SK-N-SH (cell line): ENCODE measurements around the gene SMYD2. TPM values are rescaled to one million over a fixed set of nuclear protein-coding genes. Genes with fewer than 3 reads are reported as not detected.

ENCODE experiments used
- CTCF ChIA-PET: fragments of 300-600, 350-600 bp; formaldehyde crosslinking; extraction: SDS; loops from one replicate; lab custom pipeline; 2021; lab: Yijun Ruan, JAX
- POLR2A ChIA-PET: fragments of 350-600 bp; sonication (Branson Sonifier 250); formaldehyde crosslinking; extraction: SDS; loops from one replicate; lab custom pipeline; 2020; ENCODE audit warnings: antibody characterized with exemption, inconsistent platforms; lab: Yijun Ruan, JAX
- DNase-seq: peaks from one replicate; pipeline ENCODE4 v3.0.0; 2012
- H2AFZ ChIP-seq: fragments of 200-600 bp; sonication (generic); 2 replicates; pipeline ENCODE4 v1.8.1; 2016; ENCODE audit warnings: antibody characterized with exemption, mild to moderate bottlenecking, low read depth
- H3F3A ChIP-seq: fragments of 200-600 bp; sonication (generic); replicated peaks from 2 replicates; pipeline ENCODE3; 2016; ENCODE audit warnings: antibody characterized with exemption, mild to moderate bottlenecking; ENCODE audit not compliant: insufficient read depth
- H3K27ac ChIP-seq, 2 experiments: fragments of 200-500 bp in 1 of 2; fragments of 200-600 bp in 1 of 2; sonication (Bioruptor generic) in 1 of 2; sonication (generic), shearing (Covaris generic) in 1 of 2; 2 replicates each; pipeline versions ENCODE4 v1.5.1 to v1.6.1; 2014 to 2016; ENCODE audit warnings: low read depth in 2 of 2, inconsistent platforms in 1 of 2, low read length in 1 of 2, mild to moderate bottlenecking in 1 of 2, mixed read lengths in 1 of 2
- H3K27me3 ChIP-seq: fragments of 200-600 bp; sonication (generic), shearing (Covaris generic); 2 replicates; pipeline ENCODE4 v1.6.1; 2016; ENCODE audit warnings: mixed run types; ENCODE audit not compliant: insufficient read depth
- H3K36me3 ChIP-seq, 2 experiments: fragments of 200-500 bp in 1 of 2; fragments of 200-600 bp in 1 of 2; sonication (Bioruptor generic) in 1 of 2; sonication (generic) in 1 of 2; replicated peaks in 1 of 2; 2 replicates each; pipeline versions ENCODE3 to v1.5.1; 2014 to 2016; ENCODE audit warnings: low read length in 1 of 2, mild to moderate bottlenecking in 1 of 2; ENCODE audit not compliant: insufficient read depth in 2 of 2, control insufficient read depth in 1 of 2
- H3K4me1 ChIP-seq, 2 experiments: fragments of 200-500 bp in 1 of 2; fragments of 200-600 bp in 1 of 2; sonication (Bioruptor generic) in 1 of 2; sonication (generic), shearing (Covaris generic) in 1 of 2; 2 replicates each; pipeline versions ENCODE4 v1.5.1 to v1.6.1; 2014 to 2016; ENCODE audit warnings: low read depth in 1 of 2, low read length in 1 of 2, mixed run types in 1 of 2; ENCODE audit not compliant: insufficient read depth in 2 of 2, control insufficient read depth in 1 of 2
- H3K4me2 ChIP-seq: fragments of 200-600 bp; sonication (generic), shearing (Covaris generic); 2 replicates; pipeline ENCODE4 v1.6.1; 2017; ENCODE audit warnings: mixed run types
- H3K4me3 ChIP-seq, 2 experiments: fragments of 200-500 bp in 1 of 2; fragments of 200-600 bp in 1 of 2; sonication (Bioruptor generic) in 1 of 2; sonication (generic), shearing (Covaris generic) in 1 of 2; 2 replicates each; pipeline versions ENCODE4 v1.5.1 to v1.8.1; 2014 to 2016; ENCODE audit warnings: low read depth in 2 of 2, inconsistent platforms in 1 of 2, low read length in 1 of 2, mild to moderate bottlenecking in 1 of 2, mixed read lengths in 1 of 2, moderate library complexity in 1 of 2
- H3K79me2 ChIP-seq: fragments of 200-600 bp; sonication (generic); 2 replicates; pipeline ENCODE4 v1.8.1; 2017; ENCODE audit warnings: mild to moderate bottlenecking; ENCODE audit not compliant: insufficient read depth
- H3K9ac ChIP-seq: fragments of 200-600 bp; sonication (generic); 2 replicates; pipeline ENCODE4 v1.6.1; 2017; ENCODE audit warnings: mixed run types
- H3K9me2 ChIP-seq: fragments of 200-600 bp; sonication (generic); 2 replicates; pipeline ENCODE4 v1.6.1; 2017; ENCODE audit warnings: mixed run types
- H3K9me3 ChIP-seq: fragments of 200-600 bp; sonication (generic); 2 replicates; pipeline ENCODE4 v1.6.1; 2017; ENCODE audit warnings: mixed run types, mild to moderate bottlenecking, moderate library complexity
- H4K20me1 ChIP-seq: fragments of 200-600 bp; sonication (generic); 2 replicates; pipeline ENCODE4 v1.6.1; 2017; ENCODE audit warnings: mild to moderate bottlenecking, mixed run types; ENCODE audit not compliant: insufficient read depth
- FOXM1 ChIP-seq: IDR thresholded peaks from 2 replicates; pipeline ENCODE4 v1.4.0; 2012; ENCODE audit warnings: low read depth, mild to moderate bottlenecking
- IRF3 ChIP-seq: fragments of 150-350 bp; IDR thresholded peaks from 2 replicates; pipeline ENCODE4 v1.6.1; 2016; ENCODE audit warnings: mild to moderate bottlenecking, low read depth, low read length
- MAX ChIP-seq: IDR thresholded peaks from 2 replicates; pipeline ENCODE4 v1.4.0; 2012; ENCODE audit warnings: low read depth
- RXRA ChIP-seq: IDR thresholded peaks from 2 replicates; pipeline ENCODE4 v1.4.0; 2012; ENCODE audit warnings: low read depth, mild to moderate bottlenecking, borderline replicate concordance
- SIN3A ChIP-seq: IDR thresholded peaks from 2 replicates; pipeline ENCODE4 v1.6.1; 2012; ENCODE audit warnings: low read depth, mild to moderate bottlenecking, low read length, moderate library complexity, borderline replicate concordance
- WGBS: methylation state at CpG from one replicate; pipeline ENCODE4 v1.1.6; 2017; ENCODE audit warnings: low lambda C conversion rate; 5-methylcytosine and 5-hydroxymethylcytosine counted together
- polyA plus RNA-seq, 3 experiments: library from polyadenylated mRNA; depleted of rRNA; stranded (reverse); fragments of >200 nt; gene quantifications; 2 replicates each; pipeline ENCODE4 v1.2.3, GENCODE V29; 2012
- TF ChIP-seq, protein P1 (sequence below): IDR thresholded peaks from 2 replicates; pipeline ENCODE4; 2012

The SMYD2 gene
- polyA plus RNA-seq, 1 of the 3 experiments (the other 2 are of a cell fraction), result 23.1 TPM

- H3K4me2 ChIP-seq, result no peak overlapping the region
- H3K4me1 ChIP-seq, result peaks cover 0 to 5% of the 10 kb centered on the region in 2 experiments; a peak in 2 of 4 replicates
- H3K9me2 ChIP-seq, result no peaks in the 10 kb centered on the region
- no peak overlapping the region for H2AFZ ChIP-seq
- no peak overlapping the region for H3K4me3 ChIP-seq
- no peak overlapping the region for H3K9ac ChIP-seq
- H3K27ac ChIP-seq, result peak overlapping the region in 1 of 2 experiments; percentile 55; a peak in 2 of 4 replicates
- peaks cover 67% of the 10 kb centered on the region for H3K79me2 ChIP-seq
- H3K9me3 ChIP-seq, result no peaks in the 10 kb centered on the region
- CTCF ChIA-PET, result no interaction called here
- TF ChIP-seq SIN3A, result no peak
- TF ChIP-seq IRF3, result no peak
- TF ChIP-seq, protein P1, sequence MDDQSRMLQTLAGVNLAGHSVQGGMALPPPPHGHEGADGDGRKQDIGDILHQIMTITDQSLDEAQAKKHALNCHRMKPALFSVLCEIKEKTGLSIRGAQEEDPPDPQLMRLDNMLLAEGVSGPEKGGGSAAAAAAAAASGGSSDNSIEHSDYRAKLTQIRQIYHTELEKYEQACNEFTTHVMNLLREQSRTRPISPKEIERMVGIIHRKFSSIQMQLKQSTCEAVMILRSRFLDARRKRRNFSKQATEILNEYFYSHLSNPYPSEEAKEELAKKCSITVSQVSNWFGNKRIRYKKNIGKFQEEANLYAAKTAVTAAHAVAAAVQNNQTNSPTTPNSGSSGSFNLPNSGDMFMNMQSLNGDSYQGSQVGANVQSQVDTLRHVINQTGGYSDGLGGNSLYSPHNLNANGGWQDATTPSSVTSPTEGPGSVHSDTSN, result no peak
- no peak for TF ChIP-seq FOXM1
- TF ChIP-seq, all 33 proteins: peak for 0
- Histone ChIP-seq H3K27me3 (no peaks in the 10 kb centered on the region), H3K36me3 (peaks cover 61 to 77% of the 10 kb centered on the region in 2 experiments), H3F3A (peaks cover 14% of the 10 kb centered on the region), H4K20me1 (peaks cover 6% of the 10 kb centered on the region; the same call in 1 of the 2 replicates)
- no peak for DNase-seq
- POLR2A ChIA-PET, result no interaction called here
- 90% methylated on average over 6 of the region's 6 CpGs for WGBS
Measured at GRCh38 chr1:214379236-214379970, 98.4 kb downstream of the SMYD2 start.

- Histone ChIP-seq H3K27ac (0 out of 4 replicates have a peak overlapping the region, but pooled peaks of 1 of the 2 experiments have one; percentile 5), H3K9me3 (no peaks in the 10 kb centered on the region), H3K27me3 (no peaks in the 10 kb centered on the region), H3K4me3 (no peak overlapping the region), H3K9ac (no peak overlapping the region), H4K20me1 (peaks cover 6% of the 10 kb centered on the region; the same call in 1 of the 2 replicates), H3K4me2 (no peak overlapping the region), H3F3A (peaks cover 9% of the 10 kb centered on the region), H3K9me2 (no peaks in the 10 kb centered on the region), H3K4me1 (peaks cover 0 to 5% of the 10 kb centered on the region in 2 experiments; a peak in 2 of 4 replicates), H3K36me3 (peaks cover 58 to 76% of the 10 kb centered on the region in 2 experiments), H3K79me2 (peaks cover 72% of the 10 kb centered on the region), H2AFZ (no peak overlapping the region)
- WGBS, result 96% methylated on average over 3 of the region's 3 CpGs
- no peak for DNase-seq
- TF ChIP-seq MAX (no peak), RXRA (no peak), IRF3 (no peak)
- TF ChIP-seq, protein P1, result no peak
- CTCF ChIA-PET, result interaction anchor here (1.5 kb wide), 1 partner anchor 205 kb away, joined by 4 read pairs; no protein-coding TSS in a partner anchor
- POLR2A ChIA-PET, result no interaction called here
Measured at GRCh38 chr1:214380396-214380795, 99.4 kb downstream of the SMYD2 start.
